Measurements from ENCODE around the gene MAPK6.

Gene MAPK6

GRCh38 chr15:52018693-52019393 is at the start of gene MAPK6:
Gene MAPK6 (plus strand): TSS chr15:52019219. CDS start chr15:52046461, 27,242 bp downstream.
- H3K9me3 ChIP-seq (ENCODE audit: low read length), result no peaks in the 10 kb centered on the region
- H2AFZ ChIP-seq (ENCODE audit: low read length), result no peak within 1 kb of the TSS
- peak within 1 kb of the TSS; percentile 66 for H3K4me2 ChIP-seq (ENCODE audit: low read length)
- H3K27me3 ChIP-seq (ENCODE audit: insufficient read depth, low read length), result no peaks in the 10 kb centered on the region
- peak within 1 kb of the TSS; percentile 84 for H3K27ac ChIP-seq (ENCODE audit: low read depth, low read length, poor library complexity, severe bottlenecking)
- H3K4me1 ChIP-seq (ENCODE audit: insufficient read depth, low read length, severe bottlenecking), result peaks cover 35% of the 10 kb centered on the region
- H3K36me3 ChIP-seq (ENCODE audit: insufficient read depth, low read length), result no peaks in the 10 kb centered on the region
- no peaks in the 10 kb centered on the region for H4K20me1 ChIP-seq (ENCODE audit: insufficient read depth, low read length)
- no peaks in the 10 kb centered on the region for H3K9me2 ChIP-seq (ENCODE audit: low read depth, low read length)
- peak within 1 kb of the TSS; percentile 78 for H3K4me3 ChIP-seq (ENCODE audit: low read depth, low read length, poor library complexity, severe bottlenecking)
- peak within 1 kb of the TSS; percentile 74 for H3K9ac ChIP-seq (ENCODE audit: low read length)
- H3F3A ChIP-seq (ENCODE audit: insufficient read depth, low read length), result no peaks in the 10 kb centered on the region
- TF ChIP-seq EZH2 (IDR thresholded peaks at IDR 0.05; ENCODE audit: borderline replicate concordance, low read length), result no peak
- TF ChIP-seq, protein P1, sequence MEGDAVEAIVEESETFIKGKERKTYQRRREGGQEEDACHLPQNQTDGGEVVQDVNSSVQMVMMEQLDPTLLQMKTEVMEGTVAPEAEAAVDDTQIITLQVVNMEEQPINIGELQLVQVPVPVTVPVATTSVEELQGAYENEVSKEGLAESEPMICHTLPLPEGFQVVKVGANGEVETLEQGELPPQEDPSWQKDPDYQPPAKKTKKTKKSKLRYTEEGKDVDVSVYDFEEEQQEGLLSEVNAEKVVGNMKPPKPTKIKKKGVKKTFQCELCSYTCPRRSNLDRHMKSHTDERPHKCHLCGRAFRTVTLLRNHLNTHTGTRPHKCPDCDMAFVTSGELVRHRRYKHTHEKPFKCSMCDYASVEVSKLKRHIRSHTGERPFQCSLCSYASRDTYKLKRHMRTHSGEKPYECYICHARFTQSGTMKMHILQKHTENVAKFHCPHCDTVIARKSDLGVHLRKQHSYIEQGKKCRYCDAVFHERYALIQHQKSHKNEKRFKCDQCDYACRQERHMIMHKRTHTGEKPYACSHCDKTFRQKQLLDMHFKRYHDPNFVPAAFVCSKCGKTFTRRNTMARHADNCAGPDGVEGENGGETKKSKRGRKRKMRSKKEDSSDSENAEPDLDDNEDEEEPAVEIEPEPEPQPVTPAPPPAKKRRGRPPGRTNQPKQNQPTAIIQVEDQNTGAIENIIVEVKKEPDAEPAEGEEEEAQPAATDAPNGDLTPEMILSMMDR (IDR thresholded peaks at IDR 0.05; ENCODE audit: low read length), result no peak
- H3K79me2 ChIP-seq (ENCODE audit: insufficient read depth, low read length), result peaks cover 37% of the 10 kb centered on the region

DNA sequence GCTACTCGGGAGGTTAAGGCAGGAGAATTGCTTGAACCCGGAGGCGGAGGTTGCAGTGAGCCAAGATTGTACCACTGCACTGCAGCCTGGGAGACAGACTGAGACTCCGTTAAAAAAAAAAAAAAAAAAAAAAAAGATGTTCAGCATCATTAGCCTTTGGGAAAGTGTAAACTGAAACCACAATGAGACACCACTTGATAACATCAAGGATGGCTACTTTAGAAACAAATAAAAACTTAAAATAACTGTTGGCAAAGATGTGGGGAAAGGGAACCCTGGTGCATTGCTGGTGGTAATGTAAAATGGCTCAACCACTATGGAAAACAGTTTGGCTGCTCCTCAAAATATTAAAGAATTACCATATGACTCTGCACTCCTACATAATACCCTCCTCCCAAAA is 49.3 kb upstream of the MAPK6 start:
- H3F3A ChIP-seq (ENCODE audit: insufficient read depth, low read length), result no peaks in the 10 kb centered on the region
- no peaks in the 10 kb centered on the region for H4K20me1 ChIP-seq (ENCODE audit: insufficient read depth, low read length)
- H3K36me3 ChIP-seq (ENCODE audit: insufficient read depth, low read length), result peaks cover 25% of the 10 kb centered on the region; the same call in 1 of the 2 replicates
- TF ChIP-seq EZH2 (IDR thresholded peaks at IDR 0.05; ENCODE audit: borderline replicate concordance, low read length), result no peak
- TF ChIP-seq, protein P1 (IDR thresholded peaks at IDR 0.05; ENCODE audit: low read length), result no peak
- H3K27ac ChIP-seq (ENCODE audit: low read depth, low read length, poor library complexity, severe bottlenecking), result no peak overlapping the region
- peaks cover 20% of the 10 kb centered on the region for H3K4me1 ChIP-seq (ENCODE audit: insufficient read depth, low read length, severe bottlenecking)
- peak overlapping the region; percentile 97; the same call in 1 of the 2 replicates for H3K9ac ChIP-seq (ENCODE audit: low read length)
- H2AFZ ChIP-seq (ENCODE audit: low read length), result no peak overlapping the region
- H3K4me2 ChIP-seq (ENCODE audit: low read length), result peak overlapping the region; percentile 85
- H3K4me3 ChIP-seq (ENCODE audit: low read depth, low read length, poor library complexity, severe bottlenecking), result peak overlapping the region; percentile 97
- no peaks in the 10 kb centered on the region for H3K9me2 ChIP-seq (ENCODE audit: low read depth, low read length)
- peaks cover 6% of the 10 kb centered on the region for H3K9me3 ChIP-seq (ENCODE audit: low read length)
- H3K79me2 ChIP-seq (ENCODE audit: insufficient read depth, low read length), result peaks cover 59% of the 10 kb centered on the region
- no peaks in the 10 kb centered on the region for H3K27me3 ChIP-seq (ENCODE audit: insufficient read depth, low read length)

DNA sequence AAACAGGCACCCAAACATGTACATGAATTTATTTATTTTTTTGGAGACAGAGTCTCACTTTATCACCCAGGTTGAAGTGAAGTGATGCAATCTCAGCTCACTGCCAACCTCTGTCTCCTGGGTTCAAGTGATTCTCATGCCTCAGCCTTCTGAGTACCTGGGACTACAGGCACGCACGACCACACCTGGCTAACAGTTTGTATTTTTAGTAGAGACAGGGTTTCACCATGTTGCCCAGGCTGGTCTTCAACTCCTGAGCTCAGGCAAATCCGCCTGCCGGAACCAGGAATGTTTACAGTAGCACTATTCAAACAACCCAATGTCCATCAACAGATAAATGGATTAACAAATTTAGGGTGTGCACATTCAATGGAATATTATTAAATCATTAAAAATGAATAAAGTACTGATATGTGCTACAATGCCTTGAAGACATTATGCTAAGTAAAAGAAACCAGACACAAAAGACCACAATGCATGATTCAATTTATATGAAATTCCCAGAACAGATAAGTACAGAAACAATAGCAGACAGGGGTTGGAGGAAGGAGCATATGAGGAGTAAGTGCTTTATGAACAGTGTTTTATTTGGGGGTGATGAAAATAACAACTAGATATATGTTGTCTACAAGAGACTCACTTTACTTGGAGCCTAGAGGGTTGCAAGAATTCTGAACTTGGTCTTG is 48.7 kb upstream of the MAPK6 start:
- TF ChIP-seq EZH2 (IDR thresholded peaks at IDR 0.05; ENCODE audit: borderline replicate concordance, low read length), result no peak
- TF ChIP-seq, protein P1 (IDR thresholded peaks at IDR 0.05; ENCODE audit: low read length), result no peak
- H3K9me2 ChIP-seq (ENCODE audit: low read depth, low read length), result no peaks in the 10 kb centered on the region

More for the DNA sequence above, 48.7 kb upstream of the MAPK6 start:
- Histone ChIP-seq H3K4me2 (ENCODE audit: low read length) (peak overlapping the region; percentile 85), H3K27me3 (ENCODE audit: insufficient read depth, low read length) (no peaks in the 10 kb centered on the region), H3K36me3 (ENCODE audit: insufficient read depth, low read length) (peaks cover 20% of the 10 kb centered on the region), H3K4me3 (ENCODE audit: low read depth, low read length, poor library complexity, severe bottlenecking) (peak overlapping the region; percentile 97), H4K20me1 (ENCODE audit: insufficient read depth, low read length) (no peaks in the 10 kb centered on the region), H3K27ac (ENCODE audit: low read depth, low read length, poor library complexity, severe bottlenecking) (no peak overlapping the region), H3K9ac (ENCODE audit: low read length) (peak overlapping the region; percentile 97), H3K79me2 (ENCODE audit: insufficient read depth, low read length) (peaks cover 57% of the 10 kb centered on the region), H3K9me3 (ENCODE audit: low read length) (peaks cover 6% of the 10 kb centered on the region), H2AFZ (ENCODE audit: low read length) (no peak overlapping the region), H3F3A (ENCODE audit: insufficient read depth, low read length) (no peaks in the 10 kb centered on the region), H3K4me1 (ENCODE audit: insufficient read depth, low read length, severe bottlenecking) (peaks cover 20% of the 10 kb centered on the region)
